ENCODE data around the gene ZSCAN5A. TPM values are rescaled to one million over a fixed set of nuclear protein-coding genes. Genes with fewer than 3 reads are reported as not detected.

ZSCAN5A gene
- total and polyA plus RNA-seq, 3 experiments from 2014 or later: 10.4 to 11.6 (median 11.2) TPM

DNA sequence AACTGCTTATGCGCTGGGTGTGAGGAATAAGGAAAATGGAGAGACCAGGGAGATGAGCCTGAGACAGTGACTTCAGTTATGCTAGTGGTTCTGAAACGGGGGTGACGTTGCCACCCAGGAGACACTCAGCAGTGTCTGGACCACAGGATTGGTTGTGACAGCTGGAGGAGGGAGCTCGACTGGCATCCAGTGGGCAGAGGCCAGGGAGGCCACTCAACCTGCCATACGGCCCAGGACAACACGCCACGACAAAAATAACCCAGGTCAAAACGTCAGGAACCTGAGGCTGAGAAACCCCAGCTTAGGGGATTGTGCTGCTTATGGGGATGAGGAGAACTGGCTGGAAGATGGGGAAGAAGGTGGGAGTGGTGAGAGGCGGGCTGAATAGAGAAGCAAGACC lies 10.4 kb downstream of the ZSCAN5A start:
- peak overlapping the region in 2 of 8 donors; percentile 83 to 94 for H3K27ac Mint-ChIP-seq
- CTCF ChIA-PET: no interaction called here
- POLR2A ChIA-PET: no interaction called here
- H3K4me3 Mint-ChIP-seq: peak overlapping the region in 1 of 7 donors; percentile 10
- no peaks in the 10 kb centered on the region for H3K27me3 ChIP-seq (ENCODE audit: insufficient read depth, low read length, poor library complexity, severe bottlenecking)
- H3K4me1 Mint-ChIP-seq: peaks cover 22 to 29% (median 22%) of the 10 kb centered on the region in 3 donors
- no peaks in the 10 kb centered on the region for H3K9me3 Mint-ChIP-seq
- H3K27me3 Mint-ChIP-seq: peaks cover 0 to 2% of the 10 kb centered on the region in 2 donors
- peaks cover 5% of the 10 kb centered on the region for H3K36me3 ChIP-seq (ENCODE audit: insufficient read depth, low read length)
- peaks cover 6 to 34% (median 12%) of the 10 kb centered on the region in 3 donors for H3K36me3 Mint-ChIP-seq
- no peak overlapping the region for H3K4me3 ChIP-seq (ENCODE audit: low read length)
- H3K9me3 ChIP-seq (ENCODE audit: low read length): no peaks in the 10 kb centered on the region
- peaks cover 16% of the 10 kb centered on the region for H3K4me1 ChIP-seq (ENCODE audit: insufficient read depth, low read length)
- H3K27ac ChIP-seq (ENCODE audit: low read depth, low read length): no peak overlapping the region
- no peak for DNase-seq

DNA sequence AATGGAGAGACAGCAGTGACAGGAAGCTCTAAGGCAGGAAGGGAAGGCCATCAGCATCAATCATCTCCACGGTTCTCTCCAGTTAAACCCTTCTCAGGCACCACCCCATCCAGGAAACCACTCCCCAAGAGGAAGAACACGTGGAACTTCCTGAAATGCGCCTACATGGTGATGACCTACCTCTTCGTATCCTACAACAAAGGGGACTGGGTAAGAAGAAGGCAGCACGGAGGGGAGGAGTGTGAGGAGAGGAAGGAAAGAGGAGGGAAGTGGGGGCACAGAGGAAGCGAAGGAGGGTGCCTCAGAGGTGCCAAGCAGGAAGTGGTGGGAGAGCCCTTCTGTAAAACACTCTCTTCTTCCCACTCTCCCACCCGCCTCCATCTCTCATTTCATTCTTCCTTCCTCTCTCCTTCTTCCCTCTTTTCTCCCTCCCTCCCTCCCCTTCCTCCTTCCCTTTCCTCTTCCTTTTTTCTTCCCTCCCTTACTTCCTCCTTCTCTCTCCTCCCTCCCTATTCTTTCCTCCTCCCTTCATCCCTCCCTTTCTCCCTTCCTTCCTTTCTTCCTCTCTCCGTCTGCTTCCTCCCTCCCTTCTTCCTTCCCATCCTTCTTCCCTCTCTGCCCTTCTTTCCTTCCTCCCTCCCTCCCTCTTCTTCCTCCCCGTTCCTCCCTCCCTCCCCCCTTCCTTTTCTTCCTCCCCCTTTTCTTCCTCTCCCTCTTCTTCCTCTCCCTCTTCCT lies 12.6 kb downstream of the ZSCAN5A start:
- Mint-ChIP-seq H3K27me3 (peaks cover 0 to 2% of the 10 kb centered on the region in 2 donors), H3K36me3 (peaks cover 2 to 33% (median 12%) of the 10 kb centered on the region in 3 donors), H3K27ac (peak overlapping the region; percentile 26 to 94 (median 69)), H3K4me1 (peaks cover 20 to 29% (median 22%) of the 10 kb centered on the region in 3 donors), H3K9me3 (no peaks in the 10 kb centered on the region), H3K4me3 (peak overlapping the region in 5 of 7 donors; percentile 13 to 83 (median 36))
- H3K9me3 ChIP-seq (ENCODE audit: low read length): no peaks in the 10 kb centered on the region
- H3K36me3 ChIP-seq (ENCODE audit: insufficient read depth, low read length): peaks cover 5% of the 10 kb centered on the region
- H3K4me3 ChIP-seq (ENCODE audit: low read length): no peak overlapping the region
- no peak overlapping the region for H3K27ac ChIP-seq (ENCODE audit: low read depth, low read length)
- H3K27me3 ChIP-seq (ENCODE audit: insufficient read depth, low read length, poor library complexity, severe bottlenecking): no peaks in the 10 kb centered on the region
- ChIA-PET CTCF (interaction anchor here (1.6 kb wide), 1 partner anchor 8 kb away, joined by 4 read pairs; no protein-coding TSS in a partner anchor), POLR2A (no interaction called here)
- H3K4me1 ChIP-seq (ENCODE audit: insufficient read depth, low read length): peaks cover 16% of the 10 kb centered on the region
- DNase-seq: no peak

DNA sequence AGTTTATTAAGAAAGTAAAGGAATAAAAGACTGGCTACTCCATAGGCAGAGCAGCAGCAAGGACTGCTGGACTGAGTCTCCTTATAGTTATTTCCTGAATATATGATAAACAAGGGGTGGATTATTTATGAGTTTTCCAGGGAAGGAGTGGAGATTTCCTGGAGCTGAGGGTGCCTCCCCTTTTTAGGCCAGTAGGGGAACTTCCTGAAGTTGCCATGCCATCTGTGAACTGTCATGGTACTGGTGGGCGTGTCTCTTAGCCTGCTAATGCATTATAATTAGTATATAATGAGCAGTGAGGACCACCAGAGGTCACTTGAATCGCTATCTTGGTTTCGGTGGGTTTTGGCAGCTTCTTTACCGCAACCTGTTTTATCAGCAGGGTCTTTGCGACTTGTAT lies 13.5 kb downstream of the ZSCAN5A start:
- DNase-seq: no peak
- H3K4me1 ChIP-seq (ENCODE audit: insufficient read depth, low read length): peaks cover 16% of the 10 kb centered on the region
- peaks cover 5% of the 10 kb centered on the region for H3K36me3 ChIP-seq (ENCODE audit: insufficient read depth, low read length)
- H3K36me3 Mint-ChIP-seq: peaks cover 4 to 40% (median 15%) of the 10 kb centered on the region in 3 donors
- peaks cover 20 to 29% (median 22%) of the 10 kb centered on the region in 3 donors for H3K4me1 Mint-ChIP-seq
- no peaks in the 10 kb centered on the region for H3K9me3 Mint-ChIP-seq
- no peak overlapping the region for H3K27ac ChIP-seq (ENCODE audit: low read depth, low read length)
- H3K27me3 Mint-ChIP-seq: peaks cover 0 to 2% of the 10 kb centered on the region in 2 donors
- H3K4me3 ChIP-seq (ENCODE audit: low read length): no peak overlapping the region
- peak overlapping the region in 6 of 8 donors; percentile 14 to 87 (median 43) for H3K27ac Mint-ChIP-seq
- H3K27me3 ChIP-seq (ENCODE audit: insufficient read depth, low read length, poor library complexity, severe bottlenecking): no peaks in the 10 kb centered on the region
- CTCF ChIA-PET: interaction anchor here (1.6 kb wide), 1 partner anchor 9 kb away, joined by 4 read pairs; no protein-coding TSS in a partner anchor
- peak overlapping the region in 2 of 7 donors; percentile 36 to 77 for H3K4me3 Mint-ChIP-seq
- no peaks in the 10 kb centered on the region for H3K9me3 ChIP-seq (ENCODE audit: low read length)
- POLR2A ChIA-PET: no interaction called here

DNA sequence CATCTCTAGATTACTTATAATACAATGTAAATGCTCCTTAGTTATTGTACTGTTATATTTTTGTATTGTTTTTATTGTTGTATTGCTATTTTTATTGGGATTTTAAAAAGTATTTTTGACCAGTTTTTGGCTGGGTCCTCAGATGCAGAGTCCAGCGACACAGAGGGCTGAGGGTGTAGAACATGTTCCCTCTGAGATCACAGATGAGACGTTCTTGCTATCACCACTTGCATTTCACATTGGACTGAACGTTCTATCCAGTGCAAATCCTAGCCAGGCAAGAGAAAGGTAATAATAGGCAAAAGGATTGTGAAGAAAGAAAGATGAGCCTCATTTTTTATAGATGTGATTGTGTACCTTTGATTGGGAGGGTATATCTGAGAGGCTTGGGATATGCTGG lies 15.0 kb downstream of the ZSCAN5A start:
- no peak overlapping the region for H3K27ac ChIP-seq (ENCODE audit: low read depth, low read length)
- no peaks in the 10 kb centered on the region for H3K27me3 ChIP-seq (ENCODE audit: insufficient read depth, low read length, poor library complexity, severe bottlenecking)
- peaks cover 16% of the 10 kb centered on the region for H3K4me1 ChIP-seq (ENCODE audit: insufficient read depth, low read length)
- POLR2A ChIA-PET: no interaction called here
- Mint-ChIP-seq H3K36me3 (peaks cover 9 to 37% (median 11%) of the 10 kb centered on the region in 3 donors), H3K9me3 (no peaks in the 10 kb centered on the region), H3K4me3 (no peak overlapping the region), H3K4me1 (peaks cover 20 to 29% (median 22%) of the 10 kb centered on the region in 3 donors), H3K27me3 (peaks cover 0 to 2% of the 10 kb centered on the region in 2 donors), H3K27ac (peak overlapping the region in 1 of 8 donors; percentile 34)
- no peaks in the 10 kb centered on the region for H3K9me3 ChIP-seq (ENCODE audit: low read length)
- DNase-seq: no peak
- CTCF ChIA-PET: no interaction called here
- H3K36me3 ChIP-seq (ENCODE audit: insufficient read depth, low read length): no peaks in the 10 kb centered on the region
- no peak overlapping the region for H3K4me3 ChIP-seq (ENCODE audit: low read length)

DNA sequence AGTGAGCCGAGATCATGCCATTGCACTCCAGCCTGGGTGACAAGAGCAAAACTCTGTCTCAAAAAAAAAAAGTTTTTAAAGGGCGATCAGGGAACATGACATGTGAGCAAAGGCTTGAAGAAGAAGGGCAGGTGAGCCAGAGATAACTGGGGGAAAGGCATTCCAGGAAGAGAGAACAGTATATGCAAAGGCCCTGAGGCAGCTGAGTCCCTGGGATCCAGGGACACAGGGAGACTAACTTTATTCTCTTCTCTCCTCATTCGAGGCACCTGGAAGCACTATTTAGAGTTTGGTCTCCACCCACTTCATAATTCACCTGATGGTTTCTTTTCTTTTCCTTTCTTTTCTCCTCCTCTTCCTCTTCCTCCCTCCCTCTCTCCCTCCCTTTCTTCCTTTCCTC lies 17.6 kb downstream of the ZSCAN5A start:
- no peak for DNase-seq
- peaks cover 10 to 16% (median 11%) of the 10 kb centered on the region in 3 donors for H3K4me1 Mint-ChIP-seq
- Histone ChIP-seq H3K4me1 (ENCODE audit: insufficient read depth, low read length) (peaks cover 7% of the 10 kb centered on the region), H3K27ac (ENCODE audit: low read depth, low read length) (no peak overlapping the region), H3K36me3 (ENCODE audit: insufficient read depth, low read length) (no peaks in the 10 kb centered on the region), H3K4me3 (ENCODE audit: low read length) (no peak overlapping the region), H3K9me3 (ENCODE audit: low read length) (no peaks in the 10 kb centered on the region), H3K27me3 (ENCODE audit: insufficient read depth, low read length, poor library complexity, severe bottlenecking) (no peaks in the 10 kb centered on the region)
- H3K27ac Mint-ChIP-seq: no peak overlapping the region
- ChIA-PET CTCF (no interaction called here), POLR2A (no interaction called here)
- peaks cover 0 to 3% (median 0%) of the 10 kb centered on the region in 5 donors for H3K9me3 Mint-ChIP-seq
- peaks cover 16 to 39% (median 16%) of the 10 kb centered on the region in 3 donors for H3K36me3 Mint-ChIP-seq
- no peaks in the 10 kb centered on the region for H3K27me3 Mint-ChIP-seq
- H3K4me3 Mint-ChIP-seq: peak overlapping the region in 1 of 7 donors; percentile 63

DNA sequence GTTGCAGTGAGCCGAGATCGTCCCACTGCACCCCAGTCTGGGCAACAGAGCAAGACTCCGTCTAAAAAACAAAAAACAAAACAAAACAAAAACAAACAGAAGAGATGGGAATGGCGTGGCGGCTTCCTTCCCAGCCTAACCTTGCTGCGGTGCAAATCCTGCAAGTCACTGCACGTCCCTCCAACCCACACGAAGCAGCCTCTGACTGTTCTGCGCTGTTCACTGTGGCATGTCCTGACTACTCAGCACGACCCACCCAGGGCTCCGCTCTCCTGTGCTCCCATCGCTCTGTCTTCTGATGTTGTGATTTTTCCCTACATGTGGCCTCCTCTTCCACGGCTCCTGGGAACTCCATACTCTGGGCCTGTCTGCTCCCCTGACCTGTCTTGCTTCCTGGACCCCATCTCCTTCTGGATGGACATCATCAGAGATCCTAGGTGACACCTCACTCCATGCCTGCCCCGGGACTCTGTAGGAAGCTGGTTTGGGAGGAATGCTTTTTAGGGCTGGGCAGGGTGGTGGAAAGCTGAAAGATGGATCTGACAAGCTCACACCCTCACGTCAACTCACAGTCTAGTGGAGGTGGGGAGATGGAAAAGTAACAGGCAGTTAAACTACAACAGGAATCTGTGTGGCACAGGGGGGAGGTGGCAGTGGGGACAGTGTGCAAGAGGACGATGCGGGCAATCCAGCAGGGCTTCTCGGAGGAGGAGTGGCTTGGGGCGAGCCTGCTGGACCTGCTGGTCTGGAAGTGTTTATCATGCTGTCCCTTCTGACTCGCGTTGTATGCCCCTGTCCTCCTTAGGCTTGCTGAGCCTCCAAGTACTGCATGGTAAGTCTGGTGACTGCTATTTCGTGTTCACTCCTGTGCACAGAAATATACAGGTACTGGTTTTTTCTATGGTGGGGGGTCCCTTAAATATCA lies 18.8 kb downstream of the ZSCAN5A start:
- no peaks in the 10 kb centered on the region for H3K27me3 ChIP-seq (ENCODE audit: insufficient read depth, low read length, poor library complexity, severe bottlenecking)
- no peaks in the 10 kb centered on the region for H3K4me1 ChIP-seq (ENCODE audit: insufficient read depth, low read length)
- no peaks in the 10 kb centered on the region for H3K36me3 ChIP-seq (ENCODE audit: insufficient read depth, low read length)
- no peaks in the 10 kb centered on the region for H3K9me3 ChIP-seq (ENCODE audit: low read length)
- no peak overlapping the region for H3K27ac Mint-ChIP-seq
- H3K4me1 Mint-ChIP-seq: peaks cover 1 to 6% (median 2%) of the 10 kb centered on the region in 3 donors
- ChIA-PET CTCF (no interaction called here), POLR2A (no interaction called here)
- no peak overlapping the region for H3K27ac ChIP-seq (ENCODE audit: low read depth, low read length)
- H3K4me3 ChIP-seq (ENCODE audit: low read length): no peak overlapping the region
- DNase-seq: no peak
- peaks cover 16 to 47% (median 28%) of the 10 kb centered on the region in 3 donors for H3K36me3 Mint-ChIP-seq
- H3K9me3 Mint-ChIP-seq: peaks cover 0 to 3% (median 0%) of the 10 kb centered on the region in 5 donors
- no peak overlapping the region for H3K4me3 Mint-ChIP-seq
- H3K27me3 Mint-ChIP-seq: no peaks in the 10 kb centered on the region

DNA sequence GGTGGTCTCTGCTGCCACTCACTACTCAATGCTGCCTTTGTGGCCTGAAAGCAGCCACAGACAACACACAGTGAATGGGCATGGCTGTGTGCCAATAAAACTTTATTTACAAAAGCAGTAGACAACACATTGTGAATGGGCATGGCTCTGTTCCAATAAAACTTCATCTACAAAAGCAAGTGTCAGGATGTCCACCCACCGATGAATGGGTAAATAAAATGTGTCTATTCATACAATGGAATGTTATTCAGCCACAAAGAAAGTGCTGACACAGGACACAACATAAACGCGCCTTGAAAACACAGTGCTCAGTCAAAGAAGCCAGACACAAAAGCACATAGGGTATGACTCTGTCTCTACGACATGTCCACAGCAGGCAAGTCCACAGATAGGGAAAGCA lies 20.1 kb downstream of the ZSCAN5A start:
- Mint-ChIP-seq H3K4me3 (no peak overlapping the region), H3K27me3 (no peaks in the 10 kb centered on the region), H3K9me3 (peaks cover 0 to 3% (median 0%) of the 10 kb centered on the region in 5 donors), H3K27ac (no peak overlapping the region), H3K4me1 (no peaks in the 10 kb centered on the region), H3K36me3 (peaks cover 16 to 47% (median 28%) of the 10 kb centered on the region in 3 donors)
- H3K27me3 ChIP-seq (ENCODE audit: insufficient read depth, low read length, poor library complexity, severe bottlenecking): no peaks in the 10 kb centered on the region
- H3K4me3 ChIP-seq (ENCODE audit: low read length): no peak overlapping the region
- CTCF ChIA-PET: no interaction called here
- H3K36me3 ChIP-seq (ENCODE audit: insufficient read depth, low read length): no peaks in the 10 kb centered on the region
- DNase-seq: no peak
- no peaks in the 10 kb centered on the region for H3K4me1 ChIP-seq (ENCODE audit: insufficient read depth, low read length)
- no peak overlapping the region for H3K27ac ChIP-seq (ENCODE audit: low read depth, low read length)
- POLR2A ChIA-PET: no interaction called here
- no peaks in the 10 kb centered on the region for H3K9me3 ChIP-seq (ENCODE audit: low read length)

All from CD8-positive, alpha-beta memory T cell (primary cell).